ENCODE results near the gene KDM2B.

DNA sequence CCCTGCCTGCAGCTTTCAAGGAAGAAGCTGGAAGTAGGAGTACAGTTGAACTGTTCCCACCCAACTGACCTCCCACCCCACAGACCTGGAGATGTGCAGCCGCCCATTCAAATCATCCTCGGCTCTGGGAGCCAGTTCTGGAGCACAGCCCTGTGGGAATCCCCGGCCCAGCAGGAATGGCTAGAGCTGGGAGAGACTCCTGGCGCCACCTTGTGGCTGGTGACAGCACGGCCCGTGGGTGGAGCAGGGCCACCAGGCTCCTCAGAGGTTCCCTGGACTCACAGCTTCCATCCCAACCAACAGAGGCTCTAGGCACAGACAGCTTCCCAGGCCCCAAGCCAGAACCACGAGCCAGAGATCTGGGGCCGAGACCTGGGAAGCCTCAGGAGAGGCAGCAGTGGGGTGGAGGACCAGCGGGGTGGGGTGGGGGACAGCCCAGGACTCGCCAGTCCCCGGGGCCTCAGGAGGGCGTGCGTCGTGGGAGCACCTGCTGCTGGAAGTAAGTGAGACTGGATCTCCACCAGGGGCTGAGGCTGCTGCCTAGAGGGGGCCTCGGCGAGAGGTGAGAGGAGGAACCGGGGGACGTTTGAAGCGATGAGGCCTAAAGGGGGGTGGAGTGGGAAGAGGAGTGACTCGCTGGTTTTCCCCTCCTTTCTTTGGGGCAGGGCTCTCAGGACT lies 137.5 kb downstream of the KDM2B start:
- no peak for TF ChIP-seq EZH2 (IDR thresholded peaks at IDR 0.05; ENCODE audit: low read length)
- TF ChIP-seq, protein P1, sequence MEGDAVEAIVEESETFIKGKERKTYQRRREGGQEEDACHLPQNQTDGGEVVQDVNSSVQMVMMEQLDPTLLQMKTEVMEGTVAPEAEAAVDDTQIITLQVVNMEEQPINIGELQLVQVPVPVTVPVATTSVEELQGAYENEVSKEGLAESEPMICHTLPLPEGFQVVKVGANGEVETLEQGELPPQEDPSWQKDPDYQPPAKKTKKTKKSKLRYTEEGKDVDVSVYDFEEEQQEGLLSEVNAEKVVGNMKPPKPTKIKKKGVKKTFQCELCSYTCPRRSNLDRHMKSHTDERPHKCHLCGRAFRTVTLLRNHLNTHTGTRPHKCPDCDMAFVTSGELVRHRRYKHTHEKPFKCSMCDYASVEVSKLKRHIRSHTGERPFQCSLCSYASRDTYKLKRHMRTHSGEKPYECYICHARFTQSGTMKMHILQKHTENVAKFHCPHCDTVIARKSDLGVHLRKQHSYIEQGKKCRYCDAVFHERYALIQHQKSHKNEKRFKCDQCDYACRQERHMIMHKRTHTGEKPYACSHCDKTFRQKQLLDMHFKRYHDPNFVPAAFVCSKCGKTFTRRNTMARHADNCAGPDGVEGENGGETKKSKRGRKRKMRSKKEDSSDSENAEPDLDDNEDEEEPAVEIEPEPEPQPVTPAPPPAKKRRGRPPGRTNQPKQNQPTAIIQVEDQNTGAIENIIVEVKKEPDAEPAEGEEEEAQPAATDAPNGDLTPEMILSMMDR (optimal IDR thresholded peaks at IDR 0.05 in 1 of 3, IDR thresholded peaks at IDR 0.05 in 1 of 3, conservative IDR thresholded peaks at IDR 0.05 in 1 of 3; ENCODE audit: extremely low read depth in 1 of 3, insufficient read depth in 2 of 3, low read length in 3 of 3) = peak; percentile 88 to 98 (median 94)

Data from keratinocyte (primary cell).